ENCODE data around the gene PITPNB. TPM values are rescaled to one million over a fixed set of nuclear protein-coding genes. Genes with fewer than 3 reads are reported as not detected.

The PITPNB gene
- total RNA-seq, 1 experiment from 2014 or later = 70.7 TPM

DNA sequence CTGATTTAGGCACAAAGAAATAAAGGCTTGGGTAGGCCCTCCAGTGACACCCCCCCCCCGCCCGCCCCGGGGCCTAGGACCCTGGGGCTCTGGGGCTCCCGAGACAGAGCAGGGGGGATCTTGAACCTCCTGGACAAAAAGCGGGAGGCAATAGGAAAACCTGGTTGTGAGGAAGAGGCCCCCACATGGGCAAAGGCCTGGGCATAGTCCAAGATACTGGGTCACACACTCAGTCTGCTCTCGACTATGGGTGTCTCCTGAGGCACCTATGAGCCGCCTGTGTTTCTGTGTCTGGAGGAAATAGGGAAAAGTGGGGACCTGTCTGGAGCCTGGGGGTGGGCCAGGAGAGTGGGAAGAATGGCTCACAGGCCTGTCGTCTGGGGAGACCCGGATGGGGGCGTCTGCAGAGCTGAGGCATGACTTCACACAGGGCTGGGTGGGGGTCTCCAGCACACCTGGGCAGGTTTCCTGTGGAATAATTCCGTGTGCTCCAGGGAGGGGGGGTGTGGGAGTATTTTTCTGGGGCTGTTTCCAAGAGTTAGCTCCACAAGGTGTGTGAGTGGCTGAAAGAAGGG lies 115.1 kb downstream of the PITPNB start:
- Mint-ChIP-seq H3K27me3 (ENCODE audit: low read depth) (peaks cover 54% of the 10 kb centered on the region), H3K4me3 (no peak overlapping the region), H3K27ac (no peak overlapping the region), H3K4me1 (peaks cover 31% of the 10 kb centered on the region), H3K36me3 (no peaks in the 10 kb centered on the region), H3K9me3 (no peaks in the 10 kb centered on the region)
- TF ChIP-seq CBFB (CRISPR knock-in tag; IDR thresholded peaks at IDR 0.05; ENCODE audit: low read depth) (no peak), NR2C2 (CRISPR knock-in tag; IDR thresholded peaks at IDR 0.05) (no peak), JAZF1 (CRISPR knock-in tag; IDR thresholded peaks at IDR 0.05) (no peak), IRF2 (CRISPR knock-in tag; IDR thresholded peaks at IDR 0.05; ENCODE audit: borderline replicate concordance, low read depth) (no peak), PRRX2 (CRISPR knock-in tag; IDR thresholded peaks at IDR 0.05) (no peak), NR1H2 (CRISPR knock-in tag; IDR thresholded peaks at IDR 0.05) (no peak)
- TF ChIP-seq, protein P1, sequence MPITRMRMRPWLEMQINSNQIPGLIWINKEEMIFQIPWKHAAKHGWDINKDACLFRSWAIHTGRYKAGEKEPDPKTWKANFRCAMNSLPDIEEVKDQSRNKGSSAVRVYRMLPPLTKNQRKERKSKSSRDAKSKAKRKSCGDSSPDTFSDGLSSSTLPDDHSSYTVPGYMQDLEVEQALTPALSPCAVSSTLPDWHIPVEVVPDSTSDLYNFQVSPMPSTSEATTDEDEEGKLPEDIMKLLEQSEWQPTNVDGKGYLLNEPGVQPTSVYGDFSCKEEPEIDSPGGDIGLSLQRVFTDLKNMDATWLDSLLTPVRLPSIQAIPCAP (CRISPR knock-in tag; IDR thresholded peaks at IDR 0.05) = no peak
- TF ChIP-seq, protein P2, sequence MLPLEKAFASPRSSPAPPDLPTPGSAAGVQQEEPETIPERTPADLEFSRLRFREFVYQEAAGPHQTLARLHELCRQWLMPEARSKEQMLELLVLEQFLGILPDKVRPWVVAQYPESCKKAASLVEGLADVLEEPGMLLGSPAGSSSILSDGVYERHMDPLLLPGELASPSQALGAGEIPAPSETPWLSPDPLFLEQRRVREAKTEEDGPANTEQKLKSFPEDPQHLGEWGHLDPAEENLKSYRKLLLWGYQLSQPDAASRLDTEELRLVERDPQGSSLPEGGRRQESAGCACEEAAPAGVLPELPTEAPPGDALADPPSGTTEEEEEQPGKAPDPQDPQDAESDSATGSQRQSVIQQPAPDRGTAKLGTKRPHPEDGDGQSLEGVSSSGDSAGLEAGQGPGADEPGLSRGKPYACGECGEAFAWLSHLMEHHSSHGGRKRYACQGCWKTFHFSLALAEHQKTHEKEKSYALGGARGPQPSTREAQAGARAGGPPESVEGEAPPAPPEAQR (CRISPR knock-in tag; IDR thresholded peaks at IDR 0.05) = no peak
- TF ChIP-seq, protein P3, sequence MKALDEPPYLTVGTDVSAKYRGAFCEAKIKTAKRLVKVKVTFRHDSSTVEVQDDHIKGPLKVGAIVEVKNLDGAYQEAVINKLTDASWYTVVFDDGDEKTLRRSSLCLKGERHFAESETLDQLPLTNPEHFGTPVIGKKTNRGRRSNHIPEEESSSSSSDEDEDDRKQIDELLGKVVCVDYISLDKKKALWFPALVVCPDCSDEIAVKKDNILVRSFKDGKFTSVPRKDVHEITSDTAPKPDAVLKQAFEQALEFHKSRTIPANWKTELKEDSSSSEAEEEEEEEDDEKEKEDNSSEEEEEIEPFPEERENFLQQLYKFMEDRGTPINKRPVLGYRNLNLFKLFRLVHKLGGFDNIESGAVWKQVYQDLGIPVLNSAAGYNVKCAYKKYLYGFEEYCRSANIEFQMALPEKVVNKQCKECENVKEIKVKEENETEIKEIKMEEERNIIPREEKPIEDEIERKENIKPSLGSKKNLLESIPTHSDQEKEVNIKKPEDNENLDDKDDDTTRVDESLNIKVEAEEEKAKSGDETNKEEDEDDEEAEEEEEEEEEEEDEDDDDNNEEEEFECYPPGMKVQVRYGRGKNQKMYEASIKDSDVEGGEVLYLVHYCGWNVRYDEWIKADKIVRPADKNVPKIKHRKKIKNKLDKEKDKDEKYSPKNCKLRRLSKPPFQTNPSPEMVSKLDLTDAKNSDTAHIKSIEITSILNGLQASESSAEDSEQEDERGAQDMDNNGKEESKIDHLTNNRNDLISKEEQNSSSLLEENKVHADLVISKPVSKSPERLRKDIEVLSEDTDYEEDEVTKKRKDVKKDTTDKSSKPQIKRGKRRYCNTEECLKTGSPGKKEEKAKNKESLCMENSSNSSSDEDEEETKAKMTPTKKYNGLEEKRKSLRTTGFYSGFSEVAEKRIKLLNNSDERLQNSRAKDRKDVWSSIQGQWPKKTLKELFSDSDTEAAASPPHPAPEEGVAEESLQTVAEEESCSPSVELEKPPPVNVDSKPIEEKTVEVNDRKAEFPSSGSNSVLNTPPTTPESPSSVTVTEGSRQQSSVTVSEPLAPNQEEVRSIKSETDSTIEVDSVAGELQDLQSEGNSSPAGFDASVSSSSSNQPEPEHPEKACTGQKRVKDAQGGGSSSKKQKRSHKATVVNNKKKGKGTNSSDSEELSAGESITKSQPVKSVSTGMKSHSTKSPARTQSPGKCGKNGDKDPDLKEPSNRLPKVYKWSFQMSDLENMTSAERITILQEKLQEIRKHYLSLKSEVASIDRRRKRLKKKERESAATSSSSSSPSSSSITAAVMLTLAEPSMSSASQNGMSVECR (CRISPR knock-in tag; IDR thresholded peaks at IDR 0.05; ENCODE audit: borderline replicate concordance) = no peak
- TF ChIP-seq, protein P4, sequence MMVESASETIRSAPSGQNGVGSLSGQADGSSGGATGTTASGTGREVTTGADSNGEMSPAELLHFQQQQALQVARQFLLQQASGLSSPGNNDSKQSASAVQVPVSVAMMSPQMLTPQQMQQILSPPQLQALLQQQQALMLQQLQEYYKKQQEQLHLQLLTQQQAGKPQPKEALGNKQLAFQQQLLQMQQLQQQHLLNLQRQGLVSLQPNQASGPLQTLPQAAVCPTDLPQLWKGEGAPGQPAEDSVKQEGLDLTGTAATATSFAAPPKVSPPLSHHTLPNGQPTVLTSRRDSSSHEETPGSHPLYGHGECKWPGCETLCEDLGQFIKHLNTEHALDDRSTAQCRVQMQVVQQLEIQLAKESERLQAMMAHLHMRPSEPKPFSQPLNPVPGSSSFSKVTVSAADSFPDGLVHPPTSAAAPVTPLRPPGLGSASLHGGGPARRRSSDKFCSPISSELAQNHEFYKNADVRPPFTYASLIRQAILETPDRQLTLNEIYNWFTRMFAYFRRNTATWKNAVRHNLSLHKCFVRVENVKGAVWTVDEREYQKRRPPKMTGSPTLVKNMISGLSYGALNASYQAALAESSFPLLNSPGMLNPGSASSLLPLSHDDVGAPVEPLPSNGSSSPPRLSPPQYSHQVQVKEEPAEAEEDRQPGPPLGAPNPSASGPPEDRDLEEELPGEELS (CRISPR knock-in tag; IDR thresholded peaks at IDR 0.05) = no peak
- TF ChIP-seq, protein P5, sequence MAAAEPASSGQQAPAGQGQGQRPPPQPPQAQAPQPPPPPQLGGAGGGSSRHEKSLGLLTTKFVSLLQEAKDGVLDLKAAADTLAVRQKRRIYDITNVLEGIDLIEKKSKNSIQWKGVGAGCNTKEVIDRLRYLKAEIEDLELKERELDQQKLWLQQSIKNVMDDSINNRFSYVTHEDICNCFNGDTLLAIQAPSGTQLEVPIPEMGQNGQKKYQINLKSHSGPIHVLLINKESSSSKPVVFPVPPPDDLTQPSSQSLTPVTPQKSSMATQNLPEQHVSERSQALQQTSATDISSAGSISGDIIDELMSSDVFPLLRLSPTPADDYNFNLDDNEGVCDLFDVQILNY (CRISPR knock-in tag; IDR thresholded peaks at IDR 0.05) = no peak
- TF ChIP-seq, protein P6, sequence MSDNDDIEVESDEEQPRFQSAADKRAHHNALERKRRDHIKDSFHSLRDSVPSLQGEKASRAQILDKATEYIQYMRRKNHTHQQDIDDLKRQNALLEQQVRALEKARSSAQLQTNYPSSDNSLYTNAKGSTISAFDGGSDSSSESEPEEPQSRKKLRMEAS (CRISPR knock-in tag; IDR thresholded peaks at IDR 0.05) = no peak
- TF ChIP-seq, protein P7, sequence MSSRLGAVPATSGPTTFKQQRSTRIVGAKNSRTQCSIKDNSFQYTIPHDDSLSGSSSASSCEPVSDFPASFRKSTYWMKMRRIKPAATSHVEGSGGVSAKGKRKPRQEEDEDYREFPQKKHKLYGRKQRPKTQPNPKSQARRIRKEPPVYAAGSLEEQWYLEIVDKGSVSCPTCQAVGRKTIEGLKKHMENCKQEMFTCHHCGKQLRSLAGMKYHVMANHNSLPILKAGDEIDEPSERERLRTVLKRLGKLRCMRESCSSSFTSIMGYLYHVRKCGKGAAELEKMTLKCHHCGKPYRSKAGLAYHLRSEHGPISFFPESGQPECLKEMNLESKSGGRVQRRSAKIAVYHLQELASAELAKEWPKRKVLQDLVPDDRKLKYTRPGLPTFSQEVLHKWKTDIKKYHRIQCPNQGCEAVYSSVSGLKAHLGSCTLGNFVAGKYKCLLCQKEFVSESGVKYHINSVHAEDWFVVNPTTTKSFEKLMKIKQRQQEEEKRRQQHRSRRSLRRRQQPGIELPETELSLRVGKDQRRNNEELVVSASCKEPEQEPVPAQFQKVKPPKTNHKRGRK (CRISPR knock-in tag; IDR thresholded peaks at IDR 0.05; ENCODE audit: borderline replicate concordance) = no peak
- DNase-seq (ENCODE audit: low spot score) (no peak), ATAC-seq (no peak)
- POLR2A ChIA-PET = no interaction called here
- CTCF ChIA-PET = interaction anchor here (0.7 to 1.5 kb wide), 9 partner anchors 9 to 1045 kb away, joined by 3 to 5 read pairs (median 3); no protein-coding TSS in a partner anchor

Data from WTC11 (cell line).